Stimulated activated CD4-positive, alpha-beta T cell treated with anti-CD3 and anti-CD28 coated beads, Interleukin-1b, Interleukin-23, amount 100 ng/mL, for 4 hours (primary cell): Measurements from ENCODE around the gene IMMP2L.
"Not testable (repeated sequence)": the region's sequence is repeated elsewhere in the genome, so short reads cannot be mapped to it uniquely, and the experiment has no call there.

ENCODE experiments used
- DNase-seq, 2 donors: peaks; one replicate each; pipeline ENCODE4 v3.0.0-alpha.2; 2020; ENCODE audit warnings: low read depth in 2 of 2

IMMP2L gene

GRCh38 chr7:111509288-111509687 lies 53.0 kb downstream of the IMMP2L start:
- no peak for DNase-seq

GRCh38 chr7:111508387-111508786 lies 53.9 kb downstream of the IMMP2L start:
- DNase-seq = no peak

- not testable (repeated sequence) for DNase-seq
Observed at GRCh38 chr7:111505422-111505821, 56.9 kb downstream of the IMMP2L start.

- not testable (repeated sequence) for DNase-seq
Observed at GRCh38 chr7:111501799-111502198, 60.5 kb downstream of the IMMP2L start.

- no peak for DNase-seq
Observed at GRCh38 chr7:111499027-111499426, 63.3 kb downstream of the IMMP2L start.

- DNase-seq = no peak
Observed at GRCh38 chr7:111498391-111499007, 63.8 kb downstream of the IMMP2L start.

GRCh38 chr7:111495173-111495810 lies 67.0 kb downstream of the IMMP2L start:
- no peak for DNase-seq

- DNase-seq = no peak
Observed at GRCh38 chr7:111492234-111492633, 70.1 kb downstream of the IMMP2L start.

- no peak for DNase-seq
Observed at GRCh38 chr7:111486472-111487142, 75.7 kb downstream of the IMMP2L start.

GRCh38 chr7:111485701-111486380 lies 76.5 kb downstream of the IMMP2L start:
- no peak for DNase-seq

- DNase-seq = no peak
Observed at GRCh38 chr7:111483078-111483477, 79.2 kb downstream of the IMMP2L start.

GRCh38 chr7:111477462-111478225 lies 84.6 kb downstream of the IMMP2L start:
- no peak for DNase-seq

- DNase-seq = no peak
Observed at GRCh38 chr7:111476586-111477293, 85.6 kb downstream of the IMMP2L start.

GRCh38 chr7:111475959-111476358 lies 86.3 kb downstream of the IMMP2L start:
- DNase-seq = no peak

GRCh38 chr7:111475419-111475748 lies 86.9 kb downstream of the IMMP2L start:
- DNase-seq = no peak

GRCh38 chr7:111474723-111475418 lies 87.4 kb downstream of the IMMP2L start:
- no peak for DNase-seq

GRCh38 chr7:111473449-111474198 lies 88.7 kb downstream of the IMMP2L start:
- no peak for DNase-seq

- DNase-seq = no peak
Observed at GRCh38 chr7:111470998-111471397, 91.3 kb downstream of the IMMP2L start.

GRCh38 chr7:111469894-111470293 lies 92.4 kb downstream of the IMMP2L start:
- DNase-seq = not testable (repeated sequence)

- DNase-seq = not testable (repeated sequence)
Observed at GRCh38 chr7:111465774-111466173, 96.5 kb downstream of the IMMP2L start.
